Smooth muscle cell (in vitro differentiated cells): ENCODE data around the gene THEMIS. TPM values are rescaled to one million over a fixed set of nuclear protein-coding genes. Genes with fewer than 3 reads are reported as not detected.

Experiments
- DNase-seq: peaks from one replicate; lab custom pipeline; 2025; ENCODE audit not compliant: unreplicated experiment; lab: John Stamatoyannopoulos, UW
- H2AFZ ChIP-seq: fragments of 200-600 bp; sonication (generic); 2 replicates; pipeline ENCODE4 v1.6.0; 2016; ENCODE audit warnings: antibody characterized with exemption, low read depth, mild to moderate bottlenecking
- H3F3A ChIP-seq: fragments of 200-600 bp; sonication (generic); 2 replicates; pipeline ENCODE4 v1.6.0; 2017; ENCODE audit warnings: antibody characterized with exemption, low read depth
- H3K27ac ChIP-seq: fragments of 200-600 bp; sonication (generic); 2 replicates; pipeline ENCODE4 v1.5.1; 2016; ENCODE audit warnings: low read depth, mild to moderate bottlenecking
- H3K27me3 ChIP-seq: fragments of 200-600 bp; sonication (generic); 2 replicates; pipeline ENCODE4 v1.6.1; 2016; ENCODE audit warnings: low read depth, mild to moderate bottlenecking
- H3K36me3 ChIP-seq: fragments of 200-600 bp; sonication (generic); 2 replicates; pipeline ENCODE4 v1.5.1; 2016; ENCODE audit warnings: low read depth
- H3K4me1 ChIP-seq: fragments of 200-600 bp; sonication (generic); 2 replicates; pipeline ENCODE4 v1.5.1; 2016; ENCODE audit warnings: low read depth
- H3K4me2 ChIP-seq: fragments of 200-600 bp; sonication (generic); 2 replicates; pipeline ENCODE4 v1.6.0; 2016; ENCODE audit warnings: mild to moderate bottlenecking
- H3K4me3 ChIP-seq: fragments of 200-600 bp; sonication (generic); 2 replicates; pipeline ENCODE4 v1.5.1; 2016; ENCODE audit warnings: mild to moderate bottlenecking
- H3K79me2 ChIP-seq: fragments of 200-600 bp; sonication (generic); 2 replicates; pipeline ENCODE4 v1.6.0; 2016; ENCODE audit warnings: low read depth, mild to moderate bottlenecking
- H3K9ac ChIP-seq: fragments of 200-600 bp; sonication (generic); 2 replicates; pipeline ENCODE4 v1.6.0; 2016; ENCODE audit warnings: low read depth
- H3K9me3 ChIP-seq: fragments of 200-600 bp; sonication (generic); replicated peaks from 2 replicates; pipeline ENCODE4 v1.5.1; 2016; ENCODE audit warnings: low read depth
- H4K20me1 ChIP-seq: fragments of 200-600 bp; sonication (generic); 2 replicates; pipeline ENCODE4 v1.6.0; 2016; ENCODE audit warnings: low read depth
- WGBS: methylation state at CpG from one replicate; pipeline ENCODE4 v1.1.7; 2016; ENCODE audit warnings: low lambda C conversion rate; 5-methylcytosine and 5-hydroxymethylcytosine counted together
- polyA plus RNA-seq: library from polyadenylated mRNA; unstranded; fragments of >200 nt; fragmentation: Nextera tagmentation; extraction: Ambion mirVana; gene quantifications from 2 replicates; pipeline ENCODE4 v1.2.1, GENCODE V29; 2016
- total RNA-seq: library from RNA; depleted of rRNA; stranded (reverse); fragments of >200 nt; gene quantifications from 2 replicates; pipeline ENCODE4 v1.2.3, GENCODE V29; 2014
- TF ChIP-seq, protein P1 (sequence below): fragments of 200-600 bp; sonication (generic); IDR thresholded peaks from 2 replicates; pipeline ENCODE4 v1.5.1; 2017; ENCODE audit warnings: borderline replicate concordance, mild to moderate bottlenecking, antibody characterized with exemption; ENCODE audit not compliant: insufficient read depth, poor library complexity, severe bottlenecking

THEMIS gene
- total and polyA plus RNA-seq, 2 experiments from 2014 or later = not detected

- Histone ChIP-seq H3K27me3 (no peaks in the 10 kb centered on the region), H3K79me2 (no peaks in the 10 kb centered on the region), H2AFZ (no peak overlapping the region), H3F3A (no peaks in the 10 kb centered on the region), H3K4me1 (peaks cover 11% of the 10 kb centered on the region), H3K9me3 (no peaks in the 10 kb centered on the region), H3K4me3 (no peak overlapping the region), H3K4me2 (no peak overlapping the region), H3K27ac (no peak overlapping the region), H3K36me3 (no peaks in the 10 kb centered on the region), H3K9ac (no peak overlapping the region), H4K20me1 (no peaks in the 10 kb centered on the region)
- DNase-seq = no peak
- TF ChIP-seq, protein P1, sequence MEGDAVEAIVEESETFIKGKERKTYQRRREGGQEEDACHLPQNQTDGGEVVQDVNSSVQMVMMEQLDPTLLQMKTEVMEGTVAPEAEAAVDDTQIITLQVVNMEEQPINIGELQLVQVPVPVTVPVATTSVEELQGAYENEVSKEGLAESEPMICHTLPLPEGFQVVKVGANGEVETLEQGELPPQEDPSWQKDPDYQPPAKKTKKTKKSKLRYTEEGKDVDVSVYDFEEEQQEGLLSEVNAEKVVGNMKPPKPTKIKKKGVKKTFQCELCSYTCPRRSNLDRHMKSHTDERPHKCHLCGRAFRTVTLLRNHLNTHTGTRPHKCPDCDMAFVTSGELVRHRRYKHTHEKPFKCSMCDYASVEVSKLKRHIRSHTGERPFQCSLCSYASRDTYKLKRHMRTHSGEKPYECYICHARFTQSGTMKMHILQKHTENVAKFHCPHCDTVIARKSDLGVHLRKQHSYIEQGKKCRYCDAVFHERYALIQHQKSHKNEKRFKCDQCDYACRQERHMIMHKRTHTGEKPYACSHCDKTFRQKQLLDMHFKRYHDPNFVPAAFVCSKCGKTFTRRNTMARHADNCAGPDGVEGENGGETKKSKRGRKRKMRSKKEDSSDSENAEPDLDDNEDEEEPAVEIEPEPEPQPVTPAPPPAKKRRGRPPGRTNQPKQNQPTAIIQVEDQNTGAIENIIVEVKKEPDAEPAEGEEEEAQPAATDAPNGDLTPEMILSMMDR = no peak
- WGBS = 89% methylated on average over 5 of the region's 5 CpGs
These were observed 40.4 kb upstream of the THEMIS start for GRCh38 chr6:127941228-127941627.

DNA sequence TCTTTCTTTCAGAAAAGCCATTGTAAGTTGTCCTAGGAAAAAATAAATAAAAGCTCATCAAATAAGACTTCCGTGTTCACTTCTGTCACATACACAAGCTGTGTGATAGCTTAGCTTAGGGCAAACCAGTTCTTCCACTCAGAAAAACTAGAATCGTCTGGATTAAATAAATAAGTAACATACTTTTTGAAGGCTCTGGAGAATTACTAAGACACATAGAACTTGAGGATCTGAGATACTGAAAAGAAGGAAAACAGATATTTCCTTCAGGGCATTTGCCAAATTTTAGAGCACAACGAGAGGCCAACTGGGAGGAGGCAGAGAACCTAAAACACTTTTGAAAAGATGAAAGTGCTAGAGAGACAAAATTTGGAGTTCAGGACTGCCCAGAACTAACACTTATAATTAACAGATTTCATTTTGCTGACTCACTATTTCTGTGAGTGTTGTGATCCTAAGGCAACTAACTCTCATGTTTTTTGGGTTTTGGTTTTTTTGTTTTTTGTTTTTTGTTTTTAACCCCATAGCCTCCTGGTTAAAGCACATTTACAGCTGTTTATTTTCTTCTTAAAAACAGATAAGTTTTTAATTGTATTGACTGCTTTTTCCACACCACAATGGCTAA is 38.7 kb upstream of the THEMIS start:
- Histone ChIP-seq H4K20me1 (no peaks in the 10 kb centered on the region), H2AFZ (peak overlapping the region; percentile 95), H3K4me2 (peak overlapping the region; percentile 55), H3K27ac (peak overlapping the region; percentile 90), H3K27me3 (no peaks in the 10 kb centered on the region), H3K4me3 (no peak overlapping the region), H3F3A (no peaks in the 10 kb centered on the region), H3K4me1 (peaks cover 11% of the 10 kb centered on the region), H3K9ac (peak overlapping the region; percentile 60), H3K36me3 (no peaks in the 10 kb centered on the region), H3K9me3 (no peaks in the 10 kb centered on the region), H3K79me2 (no peaks in the 10 kb centered on the region)
- DNase-seq = no peak
- TF ChIP-seq, protein P1 = no peak
- WGBS = 33% methylated on average over 3 of the region's 3 CpGs

GRCh38 chr6:127938701-127939100 is 37.8 kb upstream of the THEMIS start:
- DNase-seq = no peak
- H3K27ac ChIP-seq = peak overlapping the region; percentile 90
- TF ChIP-seq, protein P1 = no peak
- no peaks in the 10 kb centered on the region for H3K36me3 ChIP-seq
- no peaks in the 10 kb centered on the region for H3K9me3 ChIP-seq
- no peaks in the 10 kb centered on the region for H3F3A ChIP-seq
- no peaks in the 10 kb centered on the region for H4K20me1 ChIP-seq
- H3K79me2 ChIP-seq = no peaks in the 10 kb centered on the region
- peaks cover 11% of the 10 kb centered on the region for H3K4me1 ChIP-seq
- peak overlapping the region; percentile 55 for H3K4me2 ChIP-seq
- H2AFZ ChIP-seq = peak overlapping the region; percentile 95
- no peaks in the 10 kb centered on the region for H3K27me3 ChIP-seq
- H3K4me3 ChIP-seq = no peak overlapping the region
- H3K9ac ChIP-seq = peak overlapping the region; percentile 60

- TF ChIP-seq, protein P1 = no peak
- Histone ChIP-seq H3K79me2 (no peaks in the 10 kb centered on the region), H3K27me3 (no peaks in the 10 kb centered on the region), H4K20me1 (no peaks in the 10 kb centered on the region), H3K27ac (no peak overlapping the region), H2AFZ (no peak overlapping the region), H3K36me3 (no peaks in the 10 kb centered on the region), H3K9me3 (no peaks in the 10 kb centered on the region), H3K9ac (no peak overlapping the region), H3K4me3 (no peak overlapping the region), H3F3A (no peaks in the 10 kb centered on the region), H3K4me1 (peaks cover 11% of the 10 kb centered on the region), H3K4me2 (no peak overlapping the region)
- DNase-seq = no peak
These were observed 36.9 kb upstream of the THEMIS start for GRCh38 chr6:127937747-127938146.
